Effector memory CD4-positive, alpha-beta T cell (primary cell): ENCODE results near the gene SEMA4B.
"Not testable (repeated sequence)": the region's sequence is repeated elsewhere in the genome, so short reads cannot be mapped to it uniquely, and the experiment has no call there.

Experiments used
- DNase-seq, 3 donors: peaks; one replicate each; pipeline ENCODE4 v3.0.0-alpha.2; 2020
- H3K27ac ChIP-seq: 2 replicates; pipeline ENCODE4 v1.7.0; 2013; ENCODE audit warnings: mild to moderate bottlenecking, low read length, moderate library complexity; ENCODE audit not compliant: insufficient read depth, poor library complexity, severe bottlenecking
- H3K27me3 ChIP-seq: replicated peaks from 2 replicates; pipeline ENCODE4 v1.7.0; 2013; ENCODE audit warnings: mild to moderate bottlenecking, low read length; ENCODE audit not compliant: insufficient read depth, control insufficient read depth, poor library complexity, severe bottlenecking
- H3K36me3 ChIP-seq: 2 replicates; pipeline ENCODE4 v1.7.0; 2013; ENCODE audit warnings: mild to moderate bottlenecking, low read length, moderate library complexity; ENCODE audit not compliant: control insufficient read depth, insufficient read depth
- H3K4me1 ChIP-seq: 2 replicates; pipeline ENCODE4 v1.7.0; 2013; ENCODE audit warnings: low read length, mild to moderate bottlenecking; ENCODE audit not compliant: control insufficient read depth, insufficient read depth, poor library complexity, severe bottlenecking
- H3K4me3 ChIP-seq: 2 replicates; pipeline ENCODE4 v1.7.0; 2013; ENCODE audit warnings: low read length, low read depth, mild to moderate bottlenecking; ENCODE audit not compliant: insufficient read depth, poor library complexity, severe bottlenecking
- H3K9me3 ChIP-seq: 2 replicates; pipeline ENCODE4 v1.7.0; 2013; ENCODE audit warnings: mild to moderate bottlenecking, low read length, moderate library complexity; ENCODE audit not compliant: control insufficient read depth

SEMA4B gene

GRCh38 chr15:90278467-90278866 lies 77.3 kb downstream of the SEMA4B start:
- H3K9me3 ChIP-seq, DNase-seq, H3K27me3 ChIP-seq, H3K4me3 ChIP-seq, H3K4me1 ChIP-seq, H3K27ac ChIP-seq, H3K36me3 ChIP-seq: not testable (repeated sequence)
